ENCODE measurements around the gene RNF8.

Gene RNF8

DNA sequence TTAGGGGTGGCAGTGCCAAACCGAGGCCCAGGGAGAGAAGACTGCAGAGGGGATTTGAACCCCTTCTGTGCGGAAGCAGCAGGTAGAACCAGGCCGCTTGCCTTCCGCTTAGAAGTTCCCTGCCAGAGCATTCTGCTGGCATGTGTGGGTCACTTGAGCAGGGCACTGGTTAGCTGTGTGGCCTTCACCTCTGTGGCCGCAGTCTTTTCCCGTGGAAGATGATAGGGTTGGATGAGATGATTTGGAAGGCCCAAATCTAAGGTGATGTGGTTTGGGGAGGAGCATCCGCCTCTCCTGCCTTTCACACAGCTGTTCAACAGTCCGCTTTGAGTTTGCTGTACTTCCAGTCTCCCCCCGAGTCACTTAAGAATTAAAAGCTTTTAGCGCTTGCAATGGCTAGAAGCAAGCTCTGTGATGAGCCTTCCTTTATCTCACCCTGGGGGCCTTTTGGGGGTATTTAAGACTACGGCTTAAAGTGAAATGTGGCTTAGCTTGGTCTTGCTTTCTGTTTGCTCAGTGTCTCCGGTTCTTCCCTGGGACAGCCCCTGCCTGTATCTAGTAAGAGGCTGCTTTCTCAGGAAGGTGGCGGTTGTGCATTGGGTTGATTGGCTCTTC, 80.0 kb downstream of the RNF8 start:
- H3K4me3 ChIP-seq (ENCODE audit: low read length in 2 of 2) = peak overlapping the region; percentile 90
- H4K8ac ChIP-seq (ENCODE audit: low read depth, low read length) = peak overlapping the region; percentile 70
- no peak overlapping the region for H2AK5ac ChIP-seq (ENCODE audit: low read depth, low read length)
- no peaks in the 10 kb centered on the region for H3K9me3 ChIP-seq (replicated peaks in 1 of 2; ENCODE audit: control insufficient read depth in 2 of 2, insufficient read depth in 1 of 2, low read depth in 1 of 2, low read length in 2 of 2)
- H3K36me3 ChIP-seq (replicated peaks in 1 of 2; ENCODE audit: control insufficient read depth in 2 of 2, insufficient read depth in 2 of 2, low read length in 2 of 2) = peaks cover 10 to 31% of the 10 kb centered on the region in 2 donors
- no peak overlapping the region for H2BK15ac ChIP-seq (ENCODE audit: low read length)
- H3K4ac ChIP-seq (ENCODE audit: low read length) = no peak overlapping the region
- no peak overlapping the region for H4K91ac ChIP-seq (ENCODE audit: low read depth, low read length, poor library complexity)
- H3K4me1 ChIP-seq (ENCODE audit: control insufficient read depth in 2 of 2, insufficient read depth in 1 of 2, low read depth in 1 of 2, low read length in 2 of 2) = peaks cover 2 to 4% of the 10 kb centered on the region in 2 donors
- peak overlapping the region; percentile 72 for H3K14ac ChIP-seq (ENCODE audit: low read length)
- H2BK5ac ChIP-seq (ENCODE audit: low read length) = no peak overlapping the region
- H3K4me2 ChIP-seq (ENCODE audit: insufficient read depth, low read length, poor library complexity, severe bottlenecking) = peak overlapping the region; percentile 60
- no CpG with 5 or more reads among the region's 13 CpGs for WGBS, 2 donors (ENCODE audit: extremely low coverage in 2 of 2, insufficient read length in 2 of 2, insufficient replicate concordance in 1 of 2)
- H2AFZ ChIP-seq (ENCODE audit: low read length) = peak overlapping the region; percentile 85
- H3K27ac ChIP-seq (replicated peaks; ENCODE audit: low read length) = no peak overlapping the region
- H3K27me3 ChIP-seq (ENCODE audit: control insufficient read depth in 3 of 3, insufficient read depth in 3 of 3, low read depth in 1 of 3, low read length in 3 of 3) = no peaks in the 10 kb centered on the region
- no peak overlapping the region for H3K18ac ChIP-seq (ENCODE audit: low read length)
- no peak overlapping the region for H2BK12ac ChIP-seq (ENCODE audit: low read length)
- no peak overlapping the region for H3K23ac ChIP-seq (ENCODE audit: low read depth, low read length, poor library complexity)
- DNase-seq (ENCODE audit: low spot score) = no peak
- H3K79me1 ChIP-seq (ENCODE audit: low read depth, low read length) = no peaks in the 10 kb centered on the region
- peak overlapping the region; percentile 96 for H3K9ac ChIP-seq (ENCODE audit: low read depth, low read length, poor library complexity)
- H2BK120ac ChIP-seq (ENCODE audit: low read depth, low read length) = no peak overlapping the region

- Histone ChIP-seq H3K4ac (ENCODE audit: low read length) (no peak overlapping the region), H2AK5ac (ENCODE audit: low read depth, low read length) (no peak overlapping the region), H3K27ac (replicated peaks; ENCODE audit: low read length) (no peak overlapping the region), H2BK15ac (ENCODE audit: low read length) (no peak overlapping the region), H3K4me3 (ENCODE audit: low read length in 2 of 2) (peak overlapping the region in 1 of 2 donors; percentile 41), H2AFZ (ENCODE audit: low read length) (no peak overlapping the region), H3K23ac (ENCODE audit: low read depth, low read length, poor library complexity) (no peak overlapping the region), H3K79me1 (ENCODE audit: low read depth, low read length) (no peaks in the 10 kb centered on the region), H3K18ac (ENCODE audit: low read length) (no peak overlapping the region), H3K27me3 (ENCODE audit: control insufficient read depth in 3 of 3, insufficient read depth in 3 of 3, low read depth in 1 of 3, low read length in 3 of 3) (no peaks in the 10 kb centered on the region), H3K36me3 (replicated peaks in 1 of 2; ENCODE audit: control insufficient read depth in 2 of 2, insufficient read depth in 2 of 2, low read length in 2 of 2) (peaks cover 10 to 47% of the 10 kb centered on the region in 2 donors), H2BK5ac (ENCODE audit: low read length) (no peak overlapping the region), H3K9me3 (replicated peaks in 1 of 2; ENCODE audit: control insufficient read depth in 2 of 2, insufficient read depth in 1 of 2, low read depth in 1 of 2, low read length in 2 of 2) (no peaks in the 10 kb centered on the region), H4K91ac (ENCODE audit: low read depth, low read length, poor library complexity) (no peak overlapping the region), H3K4me2 (ENCODE audit: insufficient read depth, low read length, poor library complexity, severe bottlenecking) (no peak overlapping the region), H3K14ac (ENCODE audit: low read length) (no peak overlapping the region), H2BK12ac (ENCODE audit: low read length) (no peak overlapping the region), H4K8ac (ENCODE audit: low read depth, low read length) (no peak overlapping the region), H2BK120ac (ENCODE audit: low read depth, low read length) (no peak overlapping the region), H3K4me1 (ENCODE audit: control insufficient read depth in 2 of 2, insufficient read depth in 1 of 2, low read depth in 1 of 2, low read length in 2 of 2) (peaks cover 2 to 4% of the 10 kb centered on the region in 2 donors), H3K9ac (ENCODE audit: low read depth, low read length, poor library complexity) (no peak overlapping the region)
- DNase-seq (ENCODE audit: low spot score) = no peak
- WGBS, 2 donors (ENCODE audit: extremely low coverage in 2 of 2, insufficient read length in 2 of 2, insufficient replicate concordance in 1 of 2) = no CpG with 5 or more reads among the region's 4 CpGs
Observed at GRCh38 chr6:37435373-37435772, 81.6 kb downstream of the RNF8 start.

DNA sequence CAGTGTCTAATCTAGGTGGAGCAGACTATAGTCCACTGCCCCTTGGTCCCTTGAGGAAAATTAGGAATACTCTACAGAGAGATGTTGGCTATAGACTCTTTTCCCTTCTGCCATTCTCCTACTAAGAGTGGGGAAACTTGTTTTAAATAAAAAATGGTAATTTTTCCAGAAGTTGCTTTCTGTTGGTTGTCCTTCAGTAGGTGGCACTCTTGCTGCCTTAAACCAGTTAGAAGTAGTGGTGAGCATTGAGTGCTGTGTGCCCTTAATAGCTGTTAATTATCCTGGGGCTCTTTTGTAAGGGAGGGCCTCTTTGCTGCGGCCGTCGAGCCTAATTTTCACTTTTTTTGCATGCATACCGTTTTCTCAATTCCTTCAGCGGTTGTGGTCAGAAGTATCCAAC, 82.0 kb downstream of the RNF8 start:
- no peak overlapping the region for H3K4me3 ChIP-seq (ENCODE audit: low read length in 2 of 2)
- H3K4me2 ChIP-seq (ENCODE audit: insufficient read depth, low read length, poor library complexity, severe bottlenecking) = no peak overlapping the region
- H3K9ac ChIP-seq (ENCODE audit: low read depth, low read length, poor library complexity) = no peak overlapping the region
- no peak overlapping the region for H3K18ac ChIP-seq (ENCODE audit: low read length)
- H3K27ac ChIP-seq (replicated peaks; ENCODE audit: low read length) = no peak overlapping the region
- H2AFZ ChIP-seq (ENCODE audit: low read length) = no peak overlapping the region
- no peaks in the 10 kb centered on the region for H3K27me3 ChIP-seq (ENCODE audit: control insufficient read depth in 3 of 3, insufficient read depth in 3 of 3, low read depth in 1 of 3, low read length in 3 of 3)
- H4K91ac ChIP-seq (ENCODE audit: low read depth, low read length, poor library complexity) = no peak overlapping the region
- H3K4ac ChIP-seq (ENCODE audit: low read length) = no peak overlapping the region
- DNase-seq (ENCODE audit: low spot score) = no peak
- no peak overlapping the region for H4K8ac ChIP-seq (ENCODE audit: low read depth, low read length)
- H3K4me1 ChIP-seq (ENCODE audit: control insufficient read depth in 2 of 2, insufficient read depth in 1 of 2, low read depth in 1 of 2, low read length in 2 of 2) = peaks cover 2 to 4% of the 10 kb centered on the region in 2 donors
- no peaks in the 10 kb centered on the region for H3K79me1 ChIP-seq (ENCODE audit: low read depth, low read length)
- H2BK5ac ChIP-seq (ENCODE audit: low read length) = no peak overlapping the region
- no peak overlapping the region for H2BK12ac ChIP-seq (ENCODE audit: low read length)
- no peak overlapping the region for H2AK5ac ChIP-seq (ENCODE audit: low read depth, low read length)
- no peak overlapping the region for H3K14ac ChIP-seq (ENCODE audit: low read length)
- H2BK120ac ChIP-seq (ENCODE audit: low read depth, low read length) = no peak overlapping the region
- no peak overlapping the region for H3K23ac ChIP-seq (ENCODE audit: low read depth, low read length, poor library complexity)
- H2BK15ac ChIP-seq (ENCODE audit: low read length) = no peak overlapping the region
- no peaks in the 10 kb centered on the region for H3K9me3 ChIP-seq (replicated peaks in 1 of 2; ENCODE audit: control insufficient read depth in 2 of 2, insufficient read depth in 1 of 2, low read depth in 1 of 2, low read length in 2 of 2)
- H3K36me3 ChIP-seq (replicated peaks in 1 of 2; ENCODE audit: control insufficient read depth in 2 of 2, insufficient read depth in 2 of 2, low read length in 2 of 2) = peaks cover 10 to 48% of the 10 kb centered on the region in 2 donors
- WGBS, 2 donors (ENCODE audit: extremely low coverage in 2 of 2, insufficient read length in 2 of 2, insufficient replicate concordance in 1 of 2) = no CpG with 5 or more reads among the region's 5 CpGs

GRCh38 chr6:37438930-37439329, 85.1 kb downstream of the RNF8 start:
- Histone ChIP-seq H3K14ac (ENCODE audit: low read length) (no peak overlapping the region), H3K4ac (ENCODE audit: low read length) (no peak overlapping the region), H3K9ac (ENCODE audit: low read depth, low read length, poor library complexity) (no peak overlapping the region), H4K91ac (ENCODE audit: low read depth, low read length, poor library complexity) (no peak overlapping the region), H2BK15ac (ENCODE audit: low read length) (no peak overlapping the region), H2BK5ac (ENCODE audit: low read length) (no peak overlapping the region), H2AK5ac (ENCODE audit: low read depth, low read length) (no peak overlapping the region), H3K23ac (ENCODE audit: low read depth, low read length, poor library complexity) (no peak overlapping the region), H3K4me3 (ENCODE audit: low read length in 2 of 2) (no peak overlapping the region), H3K36me3 (replicated peaks in 1 of 2; ENCODE audit: control insufficient read depth in 2 of 2, insufficient read depth in 2 of 2, low read length in 2 of 2) (peaks cover 10 to 61% of the 10 kb centered on the region in 2 donors), H3K79me1 (ENCODE audit: low read depth, low read length) (no peaks in the 10 kb centered on the region), H2BK120ac (ENCODE audit: low read depth, low read length) (no peak overlapping the region), H3K27me3 (ENCODE audit: control insufficient read depth in 3 of 3, insufficient read depth in 3 of 3, low read depth in 1 of 3, low read length in 3 of 3) (no peaks in the 10 kb centered on the region), H2BK12ac (ENCODE audit: low read length) (no peak overlapping the region), H3K4me1 (ENCODE audit: control insufficient read depth in 2 of 2, insufficient read depth in 1 of 2, low read depth in 1 of 2, low read length in 2 of 2) (peaks cover 0 to 2% of the 10 kb centered on the region in 2 donors), H2AFZ (ENCODE audit: low read length) (no peak overlapping the region), H4K8ac (ENCODE audit: low read depth, low read length) (no peak overlapping the region), H3K27ac (replicated peaks; ENCODE audit: low read length) (no peak overlapping the region), H3K9me3 (replicated peaks in 1 of 2; ENCODE audit: control insufficient read depth in 2 of 2, insufficient read depth in 1 of 2, low read depth in 1 of 2, low read length in 2 of 2) (no peaks in the 10 kb centered on the region), H3K18ac (ENCODE audit: low read length) (no peak overlapping the region), H3K4me2 (ENCODE audit: insufficient read depth, low read length, poor library complexity, severe bottlenecking) (no peak overlapping the region)
- no peak for DNase-seq (ENCODE audit: low spot score)
- WGBS, 2 donors (ENCODE audit: extremely low coverage in 2 of 2, insufficient read length in 2 of 2, insufficient replicate concordance in 1 of 2) = no CpG with 5 or more reads among the region's 1 CpG
